GM18867 (cell line): ENCODE measurements around the gene C19orf67.

Source experiments
- ATAC-seq: cut with Tn5 transposase; IDR thresholded peaks from one replicate; pipeline ENCODE4 v1.9.1; 2021; ENCODE audit warnings: mild to moderate bottlenecking, moderate library complexity; ENCODE audit not compliant: unreplicated experiment

The C19orf67 gene

GRCh38 chr19:14031719-14032480, 53.7 kb downstream of the C19orf67 start, which contains the start of gene IL27RA:
Gene IL27RA, plus strand, starts transcription at chr19:14031762. Its CDS starts 111 bp downstream, at chr19:14031873.
- ATAC-seq: peak; percentile 49
